Retina (tissue), 1 donor: Measurements from ENCODE around the gene CAMSAP1.

Experiments
- DNase-seq: peaks from one replicate; pipeline ENCODE4 v3.0.0-alpha.2; 2016

Gene CAMSAP1

DNA sequence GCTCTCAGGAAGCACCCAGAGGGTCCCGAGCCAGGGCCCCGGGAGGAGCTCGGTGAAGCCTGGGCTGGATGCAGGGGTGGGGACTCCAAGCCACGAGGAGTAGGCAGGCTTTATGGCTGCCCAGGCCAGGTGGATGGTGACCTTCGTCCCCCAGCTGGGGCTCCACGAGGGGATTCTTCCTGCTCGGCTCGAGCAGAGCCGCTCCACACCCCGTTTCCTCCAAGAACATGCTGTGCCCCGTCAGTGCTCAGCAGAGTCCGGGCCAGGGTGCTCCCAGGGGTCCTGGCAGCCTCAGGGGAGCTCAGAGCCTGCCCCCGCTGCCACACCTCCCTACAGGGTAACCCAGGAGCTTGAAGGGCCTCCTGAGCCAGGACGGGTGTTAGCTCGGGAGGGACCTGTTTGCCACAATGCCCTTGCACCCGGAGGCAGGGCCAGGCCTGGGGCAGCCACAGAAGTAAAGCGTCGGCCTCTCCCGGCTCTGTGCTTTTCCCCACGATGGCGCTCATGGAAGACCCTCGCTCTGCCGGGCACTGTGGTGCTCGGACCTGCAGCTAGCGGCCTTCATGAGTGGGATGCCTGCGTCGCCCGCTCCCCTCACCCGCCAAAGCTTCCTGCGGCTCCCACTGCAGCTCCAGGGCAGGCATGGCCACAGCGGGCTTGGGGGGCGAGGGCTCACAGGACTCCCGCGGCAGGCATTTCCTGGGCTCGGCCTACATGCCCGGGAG is 118.6 kb downstream of the CAMSAP1 start:
- no peak for DNase-seq

DNA sequence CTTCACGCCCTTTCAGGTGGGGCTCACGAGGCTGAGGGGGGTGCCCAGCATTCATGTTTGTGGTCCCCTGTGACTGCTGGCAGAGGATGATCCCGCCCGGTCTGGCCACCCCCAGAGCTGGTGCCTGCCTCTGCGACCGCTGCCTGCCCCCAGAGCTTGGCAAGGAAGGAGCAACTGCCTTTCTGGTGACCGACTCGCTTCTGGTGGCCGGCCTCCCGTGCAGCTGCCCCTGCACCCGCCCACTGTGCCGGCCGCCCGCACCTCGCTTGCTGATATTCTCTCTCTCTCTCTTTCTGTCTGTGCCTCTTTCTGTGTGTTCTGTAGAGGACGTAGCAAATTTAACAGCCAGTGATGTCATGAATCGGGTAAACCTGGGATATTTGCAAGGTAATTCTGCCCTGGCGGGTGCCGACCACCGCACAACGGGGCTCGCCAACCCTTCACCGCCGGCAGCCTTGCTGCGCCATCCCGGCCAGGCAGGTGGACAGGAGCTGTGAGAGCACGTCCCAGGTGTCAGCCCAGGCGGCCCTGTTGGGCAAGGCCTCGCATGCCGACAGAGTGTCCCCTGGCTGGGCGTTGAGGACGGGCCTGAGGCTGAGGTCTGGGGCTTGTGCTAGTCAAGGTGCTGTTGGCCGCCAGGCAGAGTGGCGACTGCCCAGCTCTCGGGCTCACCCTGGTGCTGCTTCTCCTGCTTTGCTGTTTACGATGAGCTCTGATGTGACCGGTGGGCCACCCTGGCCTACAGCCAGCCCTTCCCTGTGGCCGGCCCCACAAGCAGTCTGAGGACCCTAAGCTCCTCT is 119.4 kb downstream of the CAMSAP1 start:
- no peak for DNase-seq

DNA sequence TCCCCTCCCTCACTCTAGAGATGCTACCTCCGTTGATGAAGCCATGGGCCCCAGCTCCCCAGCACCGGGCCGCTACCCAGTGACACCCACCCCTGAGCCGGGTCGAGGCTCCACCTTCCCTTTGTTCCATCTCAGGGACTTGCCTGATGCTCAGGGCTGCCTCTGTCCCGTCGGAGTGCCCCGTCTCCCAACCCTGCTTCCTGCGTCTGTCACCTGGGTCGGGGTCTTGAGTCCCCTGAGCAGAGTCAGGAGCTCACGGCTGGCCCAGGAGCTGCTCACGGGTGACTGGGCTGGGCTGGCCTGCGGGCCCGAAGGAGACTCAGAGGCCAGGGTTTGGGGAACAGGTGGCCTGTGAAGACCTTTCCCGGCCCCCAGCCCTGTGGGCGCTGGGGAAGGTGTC is 120.0 kb downstream of the CAMSAP1 start:
- DNase-seq = no peak

DNA sequence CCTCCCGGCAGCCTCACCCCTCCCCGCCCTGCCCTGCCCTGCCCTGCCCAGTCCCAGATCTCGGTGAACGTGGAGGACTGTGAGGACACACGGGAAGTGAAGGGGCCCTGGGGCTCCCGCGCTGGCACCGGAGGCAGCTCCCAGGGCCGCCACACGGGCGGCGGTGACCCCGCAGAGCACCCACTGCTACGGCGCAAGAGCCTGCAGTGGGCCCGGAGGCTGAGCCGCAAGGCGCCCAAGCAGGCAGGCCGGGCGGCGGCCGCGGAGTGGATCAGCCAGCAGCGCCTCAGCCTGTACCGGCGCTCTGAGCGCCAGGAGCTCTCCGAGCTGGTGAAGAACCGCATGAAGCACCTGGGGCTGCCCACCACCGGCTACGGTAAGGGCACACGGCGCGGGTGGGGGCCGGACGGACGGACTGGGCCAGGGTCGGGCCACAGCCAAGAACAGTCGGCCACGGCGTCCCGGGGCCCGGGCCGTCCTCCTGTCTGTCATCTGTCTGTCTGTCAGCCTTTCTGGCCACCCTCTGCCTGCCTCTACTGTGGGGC is 121.1 kb downstream of the CAMSAP1 start:
- no peak for DNase-seq

DNA sequence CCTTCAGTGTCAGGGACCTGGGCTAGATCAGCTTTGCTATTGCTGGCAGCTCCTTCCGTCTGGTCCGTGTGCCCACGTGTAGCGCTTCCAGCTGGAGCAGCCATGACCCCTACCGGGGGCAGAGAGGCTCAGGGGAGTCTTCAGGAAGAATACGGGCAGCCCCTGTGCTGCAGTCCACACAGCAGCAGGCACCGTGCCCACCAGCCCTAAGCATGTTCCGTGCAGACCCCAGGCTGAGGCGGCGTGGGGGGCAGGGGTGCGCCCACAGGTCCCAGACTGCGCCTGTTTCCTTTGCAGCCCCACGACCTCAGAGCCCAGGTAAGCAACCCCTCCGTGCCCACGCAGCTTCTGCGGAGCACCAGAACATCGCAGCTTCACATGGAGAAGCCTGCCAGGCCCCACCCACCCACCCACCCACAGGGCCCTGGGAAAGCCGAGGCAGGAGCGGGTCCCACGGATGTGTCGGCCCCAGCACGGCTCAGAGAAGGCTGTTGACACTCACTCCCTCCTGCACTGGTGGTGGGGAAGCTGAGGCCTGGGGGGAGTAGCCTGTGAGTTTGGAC is 122.3 kb downstream of the CAMSAP1 start:
- no peak for DNase-seq

DNA sequence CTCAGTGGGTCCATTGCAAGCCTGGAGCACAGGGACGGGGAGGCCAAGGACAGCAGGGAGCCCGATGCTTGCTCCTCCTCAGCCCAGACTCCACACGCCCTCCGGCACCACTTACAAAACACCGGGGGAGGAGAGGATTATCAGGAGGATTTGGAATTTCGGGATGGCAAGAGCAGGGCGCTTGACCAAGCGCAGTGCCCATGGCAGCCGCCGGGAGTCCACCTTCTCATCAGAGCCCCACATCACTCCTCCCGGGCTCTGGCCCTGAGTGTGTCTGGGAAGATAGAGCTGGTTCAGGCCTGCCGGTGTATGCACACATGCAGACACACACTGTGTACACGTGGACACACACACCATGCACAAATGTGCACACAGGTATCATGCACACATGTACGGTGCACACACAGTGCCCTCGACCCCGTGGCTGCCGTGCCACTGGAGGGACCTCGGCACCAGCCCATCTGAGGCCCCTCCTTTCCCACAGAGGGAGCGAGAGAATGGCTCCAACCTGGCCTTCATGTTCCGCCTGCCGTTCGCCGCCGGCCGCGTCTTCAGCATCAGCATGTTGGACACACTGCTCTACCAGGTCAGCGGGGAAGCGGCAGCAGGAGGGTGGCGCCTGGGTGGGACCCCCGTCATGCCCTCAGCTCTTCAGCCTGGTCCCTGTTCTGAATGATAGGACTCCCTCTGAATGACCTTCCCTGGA is 123.7 kb downstream of the CAMSAP1 start:
- DNase-seq = no peak

DNA sequence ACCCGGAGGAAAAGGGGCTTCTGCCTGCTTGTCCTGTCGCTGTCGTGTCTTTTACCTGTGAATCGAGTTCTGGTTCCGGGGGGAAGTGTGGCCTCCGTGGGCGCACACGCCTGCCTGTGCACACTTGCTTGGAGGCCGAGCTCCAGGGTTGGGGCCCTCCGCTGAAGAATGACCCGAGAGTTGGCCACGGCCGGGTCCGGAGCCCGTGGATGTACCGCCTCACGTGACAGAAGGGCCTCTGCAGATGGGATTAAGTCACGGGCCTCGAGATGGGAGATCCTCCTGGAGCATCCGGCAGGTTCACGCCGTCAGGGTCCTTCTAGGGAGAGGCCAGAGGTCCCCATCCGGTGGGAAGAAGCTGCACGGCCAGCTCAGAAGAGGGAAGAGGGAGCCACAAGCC is 124.4 kb downstream of the CAMSAP1 start:
- DNase-seq = no peak

DNA sequence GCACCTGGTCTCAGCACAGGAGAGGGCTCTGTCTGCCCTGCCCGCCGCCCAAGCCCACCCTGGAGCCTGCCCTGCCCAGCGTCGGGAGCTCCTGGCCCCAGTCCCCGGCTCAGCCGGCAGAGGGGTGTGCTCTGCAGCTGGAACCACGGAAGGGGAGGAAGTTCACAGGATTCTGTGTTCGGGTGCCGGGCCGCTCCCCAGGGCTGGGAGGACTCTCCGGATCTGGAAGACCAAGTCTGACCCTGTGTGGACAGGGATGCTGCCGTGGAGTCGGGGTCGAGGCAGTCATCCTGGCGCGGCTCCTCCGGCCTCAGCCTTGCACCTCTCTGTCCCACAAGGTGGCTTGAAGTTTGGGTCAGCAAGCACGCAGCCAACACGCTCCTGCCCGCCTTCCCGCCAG is 126.7 kb downstream of the CAMSAP1 start:
- DNase-seq = no peak

DNA sequence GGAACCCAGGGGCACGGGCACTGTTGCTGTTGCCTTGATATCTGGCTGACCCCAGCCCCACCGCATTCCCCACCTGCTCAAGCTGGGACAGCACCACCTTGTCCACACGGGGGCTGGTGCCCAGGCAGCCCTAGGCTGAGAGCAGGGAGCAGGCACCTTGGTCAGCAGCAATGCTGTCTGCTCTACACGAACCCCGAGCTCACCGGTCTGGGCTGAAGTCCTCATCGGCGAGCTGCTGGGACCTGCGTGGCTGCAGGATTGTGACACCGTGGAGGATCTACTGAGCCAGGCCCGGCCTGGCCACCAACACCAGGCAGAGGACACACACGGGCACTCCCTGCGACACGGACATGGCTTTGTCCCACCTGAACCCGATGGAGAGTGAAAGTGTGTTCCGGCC is 127.3 kb downstream of the CAMSAP1 start:
- DNase-seq = no peak

DNA sequence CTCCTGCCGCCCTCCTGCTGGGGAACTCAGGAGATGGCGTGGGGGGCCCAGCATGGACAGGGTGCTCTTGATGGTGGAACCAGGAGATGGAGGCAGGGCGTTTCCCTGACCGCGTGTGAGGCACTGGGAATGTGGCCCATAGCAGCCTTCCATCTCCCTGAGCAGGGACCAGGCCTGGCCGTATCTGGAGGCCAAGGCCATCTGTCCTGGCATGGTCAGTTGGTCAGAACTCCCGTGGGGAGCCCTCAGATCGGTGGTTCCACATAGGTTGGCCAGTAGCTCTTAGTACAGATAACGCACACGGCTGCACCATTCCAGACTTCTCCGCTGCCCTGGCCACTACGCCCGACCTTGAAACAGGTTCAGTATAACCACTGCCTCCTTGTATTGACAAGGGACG is 127.8 kb downstream of the CAMSAP1 start:
- DNase-seq = no peak

DNA sequence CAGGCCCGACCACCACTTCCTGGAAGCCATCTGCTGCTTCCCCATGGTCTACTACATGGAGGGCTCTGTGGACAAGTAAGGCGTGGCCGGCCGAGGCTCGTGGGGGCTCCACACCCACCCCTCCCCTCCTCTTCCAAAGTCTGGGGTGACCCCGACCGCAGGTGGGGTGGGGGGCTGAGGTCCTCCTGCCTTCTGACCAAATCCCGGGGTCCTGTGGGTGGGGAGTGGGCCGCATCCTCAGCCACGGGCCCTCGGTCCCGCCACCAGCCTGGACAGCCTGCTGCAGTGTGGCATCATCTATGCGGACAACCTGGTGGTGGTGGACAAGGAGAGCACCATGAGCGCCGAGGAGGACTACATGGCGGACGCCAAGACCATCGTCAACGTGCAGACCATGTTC is 128.9 kb downstream of the CAMSAP1 start:
- DNase-seq = no peak

DNA sequence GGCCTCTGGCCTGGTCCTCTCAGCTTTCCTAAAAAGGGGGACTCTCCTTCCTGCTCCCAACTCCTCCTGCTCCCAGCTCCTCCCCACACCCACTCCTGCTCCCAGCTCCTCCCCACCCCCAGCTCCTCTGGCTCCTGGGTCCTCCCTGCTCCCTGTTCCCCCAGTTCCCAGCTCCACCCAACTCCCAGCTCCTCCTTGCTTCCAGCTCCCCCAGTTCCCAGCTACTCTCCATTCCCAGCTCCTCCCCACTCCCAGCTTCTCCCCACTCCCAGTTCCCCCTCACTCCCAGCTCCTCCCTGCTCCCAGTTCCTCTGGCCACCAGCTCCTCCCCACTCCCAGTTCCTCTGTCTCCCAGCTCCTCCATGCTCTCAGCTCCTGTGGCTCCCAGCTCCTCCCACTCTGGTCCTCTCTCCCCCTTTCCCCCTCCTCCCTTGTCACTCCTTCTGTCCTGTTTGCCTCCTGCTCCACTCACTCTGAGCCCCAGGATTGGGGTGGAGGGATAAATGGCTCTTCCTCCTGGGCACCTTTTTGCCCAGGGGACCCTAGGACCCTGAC is 129.6 kb downstream of the CAMSAP1 start:
- no peak for DNase-seq

DNA sequence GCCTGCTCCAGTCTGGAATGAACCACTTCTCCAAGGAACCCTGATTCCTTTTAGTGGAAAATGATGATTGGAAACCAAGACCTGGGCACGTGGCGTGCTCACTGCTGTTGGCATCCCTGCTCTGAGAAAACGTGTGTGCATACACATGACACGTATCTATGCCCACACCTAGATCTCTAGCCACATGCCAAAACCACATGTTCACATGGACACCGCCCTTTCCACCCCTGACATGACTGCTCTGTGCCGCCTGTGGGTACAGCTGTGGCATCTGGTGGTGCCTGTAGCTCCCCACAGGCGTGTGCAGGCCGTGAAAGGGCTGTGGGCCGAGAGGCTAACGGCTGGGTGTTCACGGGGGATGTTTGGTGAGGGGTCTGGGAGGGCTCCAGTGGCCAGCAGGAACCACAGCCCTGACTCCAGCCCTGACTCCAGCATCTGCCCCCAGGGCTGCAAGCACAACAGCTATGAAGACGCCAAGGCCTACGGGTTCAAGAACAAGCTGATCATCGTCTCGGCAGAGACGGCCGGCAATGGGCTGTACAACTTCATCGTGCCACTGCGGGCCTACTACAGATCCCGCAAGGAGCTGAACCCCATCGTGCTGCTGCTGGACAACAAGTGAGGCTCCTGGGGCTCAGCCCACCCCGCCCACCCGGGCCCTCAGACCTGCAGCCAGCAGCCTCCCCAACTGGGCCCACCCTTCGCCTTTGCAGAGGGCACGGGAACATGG is 130.3 kb downstream of the CAMSAP1 start:
- no peak for DNase-seq

DNA sequence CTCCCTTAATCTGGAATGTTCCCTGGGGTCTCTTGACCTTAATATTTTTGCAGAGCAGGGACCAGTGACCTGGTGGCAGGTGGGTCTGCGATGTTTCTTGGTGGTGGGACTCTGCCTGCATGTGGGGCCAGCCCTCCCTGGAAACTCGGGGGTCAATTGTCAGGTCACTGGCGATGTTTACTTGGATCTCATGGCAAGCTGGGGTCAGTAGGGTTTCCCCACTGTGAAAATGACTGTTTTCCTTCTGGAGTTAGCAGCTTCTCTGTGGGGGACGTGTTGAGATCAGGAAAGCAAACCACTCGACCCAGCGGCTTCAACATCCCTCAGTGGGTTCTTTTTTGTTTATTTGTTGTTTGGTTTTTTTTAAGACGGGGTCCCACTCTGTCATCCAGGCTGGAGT is 131.4 kb downstream of the CAMSAP1 start:
- no peak for DNase-seq

DNA sequence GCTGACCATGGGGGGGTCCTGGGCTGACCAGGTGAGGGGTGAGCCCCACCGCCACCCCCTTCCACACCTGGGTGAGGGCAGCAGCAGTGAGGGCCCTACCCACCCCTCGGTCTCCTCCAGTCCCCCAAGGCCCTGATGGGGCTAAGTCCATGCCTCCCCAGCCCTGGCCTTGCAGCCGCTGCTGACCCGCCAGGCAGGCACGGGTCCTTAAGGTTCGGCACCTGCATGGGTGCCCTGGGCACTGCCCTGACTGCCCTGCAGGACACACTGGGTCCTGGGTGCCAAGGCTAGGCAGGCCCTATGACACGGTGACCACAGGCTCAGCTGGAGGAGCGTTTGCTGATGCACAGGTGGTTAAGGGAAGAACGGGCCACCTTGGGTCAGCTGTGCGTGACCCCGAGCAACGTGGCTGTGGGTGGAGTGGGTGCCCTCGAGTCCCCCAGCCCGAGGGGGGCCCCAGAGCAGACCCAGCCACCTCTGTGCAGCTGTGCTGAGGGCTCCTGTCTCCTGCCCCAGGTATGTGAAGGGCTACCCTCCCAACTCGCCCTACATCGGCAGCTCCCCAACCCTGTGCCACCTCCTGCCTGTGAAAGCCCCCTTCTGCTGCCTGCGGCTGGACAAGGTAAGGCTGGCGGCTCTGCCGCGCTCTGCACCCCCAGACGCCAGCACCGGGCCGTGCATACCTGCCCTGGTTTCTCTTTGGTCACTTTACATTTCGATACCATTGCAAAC is 132.4 kb downstream of the CAMSAP1 start:
- DNase-seq = no peak

DNA sequence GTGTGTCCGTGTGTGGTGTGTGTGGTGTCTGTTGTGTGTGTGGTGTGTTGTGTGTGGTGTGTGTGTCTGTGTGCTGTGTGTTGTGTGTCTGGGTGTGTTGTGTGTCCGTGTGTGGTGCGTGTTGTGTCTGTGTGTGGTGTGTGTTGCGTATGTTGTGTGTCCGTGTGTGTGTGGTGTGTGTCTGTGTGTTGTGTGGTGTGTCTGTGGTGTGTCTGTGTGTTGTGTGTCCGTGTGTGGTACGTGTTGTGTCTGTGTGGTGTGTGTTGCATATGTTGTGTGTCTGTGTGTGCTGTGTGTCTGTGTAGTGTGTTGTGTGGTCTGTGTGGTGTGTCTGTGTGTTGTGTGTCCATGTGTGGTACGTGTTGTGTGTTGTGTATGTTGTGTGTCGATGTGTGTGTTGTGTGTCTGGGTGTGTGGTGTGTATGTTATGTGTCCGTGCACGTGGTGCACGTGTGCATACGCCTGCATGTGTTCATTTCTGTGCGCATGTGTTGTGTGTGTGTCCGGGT is 133.1 kb downstream of the CAMSAP1 start:
- no peak for DNase-seq

DNA sequence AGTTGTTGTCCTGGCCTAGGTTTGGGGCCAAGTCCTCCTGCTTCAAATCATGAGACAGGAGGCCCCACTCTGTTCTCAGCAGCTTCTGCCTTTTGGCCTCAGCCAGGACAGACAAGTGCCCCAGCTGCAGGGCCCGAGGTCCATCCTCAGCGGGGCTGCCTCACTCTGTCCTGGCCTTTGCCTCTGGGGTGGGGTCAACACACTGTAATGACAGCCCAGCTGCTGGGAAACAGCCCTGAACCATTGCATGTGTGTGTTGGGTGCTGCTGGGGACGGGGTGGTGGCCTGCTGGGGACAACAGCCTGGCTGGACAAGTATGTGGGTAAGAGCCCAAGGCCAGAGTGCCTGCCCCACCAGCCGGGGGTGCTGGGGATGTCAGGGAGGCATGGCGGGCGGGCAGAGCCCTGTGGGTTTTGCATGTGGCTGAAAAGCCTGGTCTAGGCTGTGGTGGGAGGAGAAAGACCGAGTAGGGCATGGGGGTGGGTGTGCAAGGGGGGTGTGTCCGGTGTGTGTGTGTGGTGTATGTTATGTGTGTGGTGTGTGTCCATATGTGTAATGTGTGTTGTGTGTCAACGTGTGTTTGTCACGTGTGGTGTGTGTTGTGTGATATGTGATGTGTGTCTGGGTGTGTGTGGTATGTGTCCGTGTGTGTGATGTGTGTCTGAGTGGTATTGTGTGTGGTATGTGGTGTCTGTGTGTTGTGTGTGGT is 133.7 kb downstream of the CAMSAP1 start:
- no peak for DNase-seq

DNA sequence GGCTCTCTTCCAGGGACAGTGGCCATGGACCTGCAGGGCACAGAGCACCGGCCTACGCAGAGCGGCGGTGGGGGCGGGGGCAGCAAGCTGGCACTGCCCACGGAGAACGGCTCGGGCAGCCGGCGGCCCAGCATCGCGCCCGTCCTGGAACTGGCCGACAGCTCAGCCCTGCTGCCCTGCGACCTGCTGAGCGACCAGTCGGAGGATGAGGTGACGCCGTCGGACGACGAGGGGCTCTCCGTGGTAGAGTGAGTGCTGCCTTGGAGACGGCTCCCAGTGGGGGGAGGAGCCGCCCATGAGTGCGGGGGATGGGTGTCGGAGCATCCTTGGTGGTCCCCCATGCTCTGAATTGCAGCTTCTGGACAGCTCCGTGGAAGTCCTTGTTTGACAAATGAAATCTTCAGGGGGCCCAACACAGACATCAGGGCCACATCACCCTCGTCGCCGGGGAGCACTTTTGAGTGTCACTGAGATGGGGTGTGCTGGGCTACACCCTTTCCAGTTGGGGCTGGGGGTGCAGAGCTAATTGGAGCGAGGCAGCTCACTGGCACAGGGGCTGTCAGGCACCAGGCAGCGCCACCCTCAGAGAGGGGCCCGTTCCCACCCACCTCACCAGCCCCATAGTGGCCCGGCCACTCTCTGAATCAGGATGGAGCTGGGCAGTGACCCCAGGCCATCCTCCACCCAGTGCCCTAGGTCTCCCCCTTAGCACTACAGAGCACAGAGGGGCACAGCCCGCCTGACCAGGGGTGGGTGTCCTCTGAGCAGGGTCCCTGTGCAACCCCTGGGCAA is 134.4 kb downstream of the CAMSAP1 start:
- peak; percentile 18 for DNase-seq

DNA sequence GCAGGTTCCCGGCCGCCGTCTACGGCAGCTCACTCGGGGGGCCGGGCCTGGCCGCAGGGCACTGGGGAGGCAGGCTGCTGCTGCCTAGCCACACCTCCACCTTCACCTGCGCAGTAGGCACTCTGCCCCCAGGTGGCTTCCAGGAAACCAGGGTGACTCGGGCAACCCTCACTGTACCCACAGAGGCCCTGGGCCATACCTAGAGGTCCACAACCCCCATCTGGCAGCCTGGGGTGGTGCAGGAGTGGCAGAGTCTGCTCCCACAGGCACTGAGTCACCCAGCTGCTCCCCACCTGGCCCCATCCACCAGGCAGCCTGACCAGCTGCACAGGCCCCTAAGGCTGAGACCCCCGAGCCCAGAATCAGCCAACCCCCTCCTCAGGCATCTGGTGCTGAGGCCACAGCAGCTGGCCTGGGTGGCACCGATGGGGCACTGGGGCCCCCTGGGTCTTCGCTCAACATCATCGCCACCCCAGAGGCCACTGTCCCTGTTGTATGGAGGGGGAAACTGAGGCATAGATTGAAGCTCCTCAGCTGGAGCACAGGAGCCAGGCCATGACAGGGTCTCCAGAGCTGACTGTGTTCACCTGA is 135.2 kb downstream of the CAMSAP1 start:
- no peak for DNase-seq
